SK-N-SH treated with all-trans-retinoic acid at 6 μM for 48 hours (cell line): Measurements from ENCODE around the gene DENND5B.

Experiments
- ATAC-seq: fragments of 200-7000 bp; cut with Tn5 transposase; 3 replicates; pipeline ENCODE4 v1.9.1; 2020; ENCODE audit warnings: mild to moderate bottlenecking, moderate library complexity
- ARNTL ChIP-seq: fragments of 450-650 bp; formaldehyde crosslinking; IDR thresholded peaks from 2 replicates; pipeline ENCODE4 v1.5.0; 2020; ENCODE audit warnings: low read depth, mild to moderate bottlenecking, moderate library complexity, borderline replicate concordance
- BACH2 ChIP-seq: fragments of 250-450 bp; sonication (Bioruptor Pico); IDR thresholded peaks from 2 replicates; pipeline ENCODE4 v1.9.0; 2021; ENCODE audit warnings: mild to moderate bottlenecking, borderline replicate concordance
- CREB5 ChIP-seq: fragments of 250-450 bp; sonication (Bioruptor Pico); IDR thresholded peaks from 2 replicates; pipeline ENCODE4 v1.5.1; 2020; ENCODE audit warnings: low read depth, mild to moderate bottlenecking, moderate library complexity
- CSRNP3 ChIP-seq: fragments of 250-450 bp; sonication (Bioruptor Pico); IDR thresholded peaks from 2 replicates; pipeline ENCODE4 v1.5.1; 2021; ENCODE audit warnings: mild to moderate bottlenecking, moderate library complexity
- GLIS3 ChIP-seq: fragments of 250-450 bp; sonication (Bioruptor Pico); IDR thresholded peaks from 2 replicates; pipeline ENCODE4 v1.5.0; 2020; ENCODE audit warnings: mild to moderate bottlenecking, moderate library complexity
- ISL1 ChIP-seq: fragments of 250-450 bp; sonication (Bioruptor Pico); IDR thresholded peaks from 2 replicates; pipeline ENCODE4 v2.1.2; 2022; ENCODE audit warnings: mild to moderate bottlenecking, moderate library complexity
- OSR1 ChIP-seq: fragments of 250-450 bp; sonication (Bioruptor Pico); IDR thresholded peaks from 2 replicates; pipeline ENCODE4 v1.8.0; 2022; ENCODE audit warnings: moderate library complexity, mild to moderate bottlenecking, inconsistent platforms
- PATZ1 ChIP-seq: fragments of 250-450 bp; sonication (Bioruptor Pico); IDR thresholded peaks from 2 replicates; pipeline ENCODE4 v1.8.0; 2020; ENCODE audit warnings: mild to moderate bottlenecking, moderate library complexity, borderline replicate concordance
- POU6F1 ChIP-seq: fragments of 250-450 bp; sonication (Bioruptor Pico); IDR thresholded peaks from 2 replicates; pipeline ENCODE4 v1.8.0; 2021; ENCODE audit warnings: low read depth, mild to moderate bottlenecking, moderate library complexity, borderline replicate concordance
- RARB ChIP-seq: fragments of 250-450 bp; sonication (Bioruptor Pico); IDR thresholded peaks from 2 replicates; pipeline ENCODE4 v1.8.0; 2021; ENCODE audit warnings: mild to moderate bottlenecking, moderate library complexity
- TCF4 ChIP-seq: fragments of 250-450 bp; sonication (Bioruptor Pico); IDR thresholded peaks from 2 replicates; pipeline ENCODE4 v1.8.0; 2021; ENCODE audit warnings: mild to moderate bottlenecking, moderate library complexity, borderline replicate concordance
- TOX ChIP-seq: fragments of 250-450 bp; sonication (Bioruptor Pico); IDR thresholded peaks from 2 replicates; pipeline ENCODE4 v1.8.0; 2021; ENCODE audit warnings: mild to moderate bottlenecking, moderate library complexity, borderline replicate concordance
- TSHZ2 ChIP-seq: fragments of 250-450 bp; sonication (Bioruptor Pico); IDR thresholded peaks from 2 replicates; pipeline ENCODE4 v1.5.0; 2020; ENCODE audit warnings: mild to moderate bottlenecking, moderate library complexity
- ZC3H10 ChIP-seq: fragments of 250-450 bp; sonication (Bioruptor Pico); IDR thresholded peaks from 2 replicates; pipeline ENCODE4 v1.5.1; 2021; ENCODE audit warnings: mild to moderate bottlenecking, moderate library complexity
- ZFP3 ChIP-seq: fragments of 250-450 bp; sonication (Bioruptor Pico); IDR thresholded peaks from 2 replicates; pipeline ENCODE4 v1.5.0; 2020; ENCODE audit warnings: mild to moderate bottlenecking, moderate library complexity
- ZFP30 ChIP-seq: fragments of 450-650 bp; formaldehyde crosslinking; IDR thresholded peaks from 2 replicates; pipeline ENCODE4 v1.5.0; 2022; ENCODE audit warnings: mild to moderate bottlenecking, moderate library complexity
- ZNF565 ChIP-seq: fragments of 450-650 bp; formaldehyde crosslinking; conservative IDR thresholded peaks from 2 replicates; pipeline ENCODE4 v1.5.0; 2020; ENCODE audit warnings: low read depth, mild to moderate bottlenecking, moderate library complexity
- ZNF70 ChIP-seq: fragments of 450-650 bp; formaldehyde crosslinking; IDR thresholded peaks from 2 replicates; pipeline ENCODE4 v1.5.0; 2020; ENCODE audit warnings: mild to moderate bottlenecking, moderate library complexity
- ZNF8 ChIP-seq: fragments of 450-650 bp; formaldehyde crosslinking; IDR thresholded peaks from 2 replicates; pipeline ENCODE4 v1.5.0; 2020; ENCODE audit warnings: mild to moderate bottlenecking, moderate library complexity

DENND5B gene

GRCh38 chr12:31387466-31387865, 203.5 kb downstream of the DENND5B start:
- ATAC-seq, result no peak
- TF ChIP-seq ISL1 (CRISPR knock-in tag) (no peak), TSHZ2 (CRISPR knock-in tag) (no peak), RARB (CRISPR knock-in tag) (no peak), TOX (CRISPR knock-in tag) (no peak)

GRCh38 chr12:31387011-31387410, 203.9 kb downstream of the DENND5B start:
- TF ChIP-seq ZC3H10 (CRISPR knock-in tag) (no peak), OSR1 (CRISPR knock-in tag) (no peak), ZNF8 (CRISPR knock-in tag) (no peak), BACH2 (CRISPR knock-in tag) (no peak), TCF4 (CRISPR knock-in tag) (no peak), CREB5 (CRISPR knock-in tag) (no peak), ISL1 (CRISPR knock-in tag) (no peak), ZNF70 (CRISPR knock-in tag) (no peak), POU6F1 (CRISPR knock-in tag) (no peak), CSRNP3 (no peak), ZFP3 (no peak), ARNTL (no peak), TSHZ2 (CRISPR knock-in tag) (no peak), ZNF565 (CRISPR knock-in tag) (no peak), TOX (CRISPR knock-in tag) (no peak), GLIS3 (CRISPR knock-in tag) (no peak), ZFP30 (CRISPR knock-in tag) (no peak), PATZ1 (no peak)
- ATAC-seq, result no peak
